ENCODE results near the gene NALCN.

DNA sequence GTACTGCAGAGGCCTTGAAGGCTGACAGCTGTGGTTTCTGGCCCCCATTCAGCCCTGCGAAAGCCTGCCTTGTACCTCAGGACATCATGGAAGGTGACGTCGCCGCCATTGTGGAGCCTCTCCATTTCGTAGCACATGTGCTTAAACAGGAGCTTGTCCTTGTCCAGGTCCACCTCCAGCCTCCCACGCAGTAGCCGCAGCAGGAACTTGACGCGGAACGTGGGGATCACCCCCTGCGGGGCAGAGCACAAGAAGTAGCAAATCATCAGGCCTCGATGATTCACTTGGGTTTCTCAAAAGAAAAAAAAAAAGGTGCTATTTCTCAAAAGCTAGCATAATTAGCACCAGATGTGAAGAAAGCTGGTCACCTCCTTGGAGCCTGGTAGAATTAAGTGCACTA, 351.0 kb downstream of the NALCN start:
- TF ChIP-seq CTCF (IDR thresholded peaks at IDR 0.05), result no peak
- TF ChIP-seq POLR2A (IDR thresholded peaks at IDR 0.05), result no peak

All from esophagus squamous epithelium (tissue), 4 donors.